Endometrial microvascular endothelial cells (primary cell): ENCODE measurements around the gene ARHGAP12. TPM values are rescaled to one million over a fixed set of nuclear protein-coding genes. Genes with fewer than 3 reads are reported as not detected.

Experiments
- in situ Hi-C: cut with HindIII; loops from 2 replicates; pipeline ENCODE4 v1.10.0; 2017; ENCODE audit warnings: low sequenced_read_pairs, low pct_unique_long_range_greater_than_20kb; ENCODE audit errors: inconsistent ontology term
- total RNA-seq: library from RNA; depleted of rRNA; stranded (reverse); fragments of >200 nt; gene quantifications from one replicate; pipeline ENCODE4 v1.2.3, GENCODE V29; 2015; ENCODE audit errors: inconsistent ontology term

Gene ARHGAP12, protein sequence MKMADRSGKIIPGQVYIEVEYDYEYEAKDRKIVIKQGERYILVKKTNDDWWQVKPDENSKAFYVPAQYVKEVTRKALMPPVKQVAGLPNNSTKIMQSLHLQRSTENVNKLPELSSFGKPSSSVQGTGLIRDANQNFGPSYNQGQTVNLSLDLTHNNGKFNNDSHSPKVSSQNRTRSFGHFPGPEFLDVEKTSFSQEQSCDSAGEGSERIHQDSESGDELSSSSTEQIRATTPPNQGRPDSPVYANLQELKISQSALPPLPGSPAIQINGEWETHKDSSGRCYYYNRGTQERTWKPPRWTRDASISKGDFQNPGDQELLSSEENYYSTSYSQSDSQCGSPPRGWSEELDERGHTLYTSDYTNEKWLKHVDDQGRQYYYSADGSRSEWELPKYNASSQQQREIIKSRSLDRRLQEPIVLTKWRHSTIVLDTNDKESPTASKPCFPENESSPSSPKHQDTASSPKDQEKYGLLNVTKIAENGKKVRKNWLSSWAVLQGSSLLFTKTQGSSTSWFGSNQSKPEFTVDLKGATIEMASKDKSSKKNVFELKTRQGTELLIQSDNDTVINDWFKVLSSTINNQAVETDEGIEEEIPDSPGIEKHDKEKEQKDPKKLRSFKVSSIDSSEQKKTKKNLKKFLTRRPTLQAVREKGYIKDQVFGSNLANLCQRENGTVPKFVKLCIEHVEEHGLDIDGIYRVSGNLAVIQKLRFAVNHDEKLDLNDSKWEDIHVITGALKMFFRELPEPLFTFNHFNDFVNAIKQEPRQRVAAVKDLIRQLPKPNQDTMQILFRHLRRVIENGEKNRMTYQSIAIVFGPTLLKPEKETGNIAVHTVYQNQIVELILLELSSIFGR
- 15.9 TPM for total RNA-seq

DNA sequence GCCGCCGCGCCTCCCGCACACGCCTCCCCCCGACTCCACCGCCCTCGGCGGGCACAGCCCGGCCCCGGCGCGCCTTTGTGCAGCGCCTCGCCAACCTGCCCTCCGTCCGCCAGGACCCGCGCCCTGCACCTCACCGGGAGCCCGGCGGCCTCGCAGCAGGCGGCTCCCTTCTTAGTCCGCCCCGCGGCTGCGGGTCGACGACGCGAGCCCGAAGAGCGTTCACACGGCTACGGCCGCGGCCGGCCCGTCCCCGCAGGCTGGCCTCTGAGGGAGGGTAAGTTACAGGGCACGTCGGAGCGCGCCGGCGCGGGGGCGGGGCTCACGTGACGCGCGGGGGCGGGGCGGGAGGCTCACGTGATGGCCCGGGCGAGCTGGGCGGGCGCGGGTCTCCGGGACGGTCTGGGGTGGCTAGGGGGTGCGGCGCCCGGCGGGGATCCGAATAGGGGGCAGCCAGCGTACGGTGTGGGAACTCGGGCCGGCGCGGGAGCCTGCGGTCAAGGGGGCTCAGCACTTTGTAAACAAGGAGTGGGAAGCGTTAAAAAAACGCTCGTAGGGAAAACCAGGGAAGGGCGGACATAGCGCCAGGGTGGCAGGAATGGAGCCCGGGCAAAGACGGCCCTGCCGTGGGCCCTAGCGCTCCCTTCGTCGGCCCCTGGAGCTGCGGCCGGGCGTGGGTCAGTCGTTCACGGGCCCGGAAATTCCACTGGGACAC is at the start of gene ARHGAP12:
TSS of gene ARHGAP12 (minus strand) at position 283 of the 712 bp plus-strand sequence. CDS start 19,976 bp downstream, outside the sequence.
- in situ Hi-C loops, result no loop called here

- in situ Hi-C loops, result no loop called here
These were observed 49.5 kb upstream of the ARHGAP12 start for GRCh38 chr10:31978156-31978483.

- in situ Hi-C loops, result no loop called here
These were observed 49.0 kb upstream of the ARHGAP12 start for GRCh38 chr10:31977440-31978155.

- in situ Hi-C loops, result no loop called here
These were observed 46.6 kb upstream of the ARHGAP12 start for GRCh38 chr10:31975157-31975765.

DNA sequence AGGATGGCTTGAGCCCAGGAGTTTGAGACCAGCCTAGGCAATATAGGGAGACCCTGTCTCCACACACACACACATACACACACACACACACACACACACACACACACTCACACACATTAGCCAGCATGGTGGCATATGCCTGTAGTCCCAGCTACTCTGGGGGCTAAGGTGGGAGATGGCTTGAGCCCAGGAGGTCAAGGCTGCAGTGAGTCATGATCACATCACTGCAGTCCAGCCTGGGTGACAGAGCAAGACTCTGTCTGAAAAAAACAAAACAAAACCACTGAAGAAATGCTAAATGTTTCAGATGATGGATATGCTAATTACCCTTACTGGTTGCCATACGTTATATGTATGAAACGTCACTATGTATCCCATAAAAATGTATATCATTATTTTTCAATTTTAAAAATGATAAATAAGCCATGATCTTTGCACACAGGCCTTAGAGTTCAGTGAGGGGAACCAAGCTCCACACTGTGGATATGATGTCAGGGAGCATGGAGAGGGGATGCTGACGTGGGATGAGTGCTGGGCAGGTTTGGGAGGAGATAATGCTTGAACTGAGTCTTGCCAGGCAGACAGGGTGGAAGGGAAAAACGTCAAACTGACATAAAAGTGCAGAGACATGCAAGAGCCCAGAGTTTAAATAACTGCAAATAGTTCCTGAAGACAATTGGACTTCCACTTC is 45.9 kb upstream of the ARHGAP12 start:
- in situ Hi-C loops, result loop anchor here (25.0 kb wide), 1 partner anchor 137 kb away; no protein-coding TSS in a partner anchor

DNA sequence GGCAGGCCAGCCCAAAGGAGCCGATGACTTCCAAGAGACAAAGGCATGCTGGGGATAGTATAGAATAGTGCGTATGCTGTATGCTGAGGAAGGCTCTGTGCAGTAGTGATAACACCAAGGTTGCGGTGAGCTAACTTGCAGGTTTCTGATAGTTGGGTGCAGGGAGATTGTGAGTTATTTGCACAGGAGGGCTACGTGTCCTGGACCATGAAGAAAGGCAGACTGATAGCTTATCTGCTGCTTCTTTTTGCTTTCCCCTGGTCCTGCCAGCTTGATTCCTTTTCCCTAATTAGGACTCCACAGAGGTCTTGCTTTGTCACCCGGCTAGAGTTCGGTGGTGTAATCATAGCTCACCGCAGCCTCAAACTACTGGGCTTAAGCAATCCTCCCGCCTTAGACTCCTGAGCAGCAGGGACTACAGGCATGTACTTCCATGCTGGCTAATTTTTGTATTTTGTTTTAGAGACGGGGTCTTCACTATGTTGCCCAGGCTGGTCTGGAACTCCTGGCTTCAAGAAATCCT is 43.9 kb upstream of the ARHGAP12 start:
- in situ Hi-C loops, result loop anchor here (25.0 kb wide), 1 partner anchor 135 kb away; no protein-coding TSS in a partner anchor

DNA sequence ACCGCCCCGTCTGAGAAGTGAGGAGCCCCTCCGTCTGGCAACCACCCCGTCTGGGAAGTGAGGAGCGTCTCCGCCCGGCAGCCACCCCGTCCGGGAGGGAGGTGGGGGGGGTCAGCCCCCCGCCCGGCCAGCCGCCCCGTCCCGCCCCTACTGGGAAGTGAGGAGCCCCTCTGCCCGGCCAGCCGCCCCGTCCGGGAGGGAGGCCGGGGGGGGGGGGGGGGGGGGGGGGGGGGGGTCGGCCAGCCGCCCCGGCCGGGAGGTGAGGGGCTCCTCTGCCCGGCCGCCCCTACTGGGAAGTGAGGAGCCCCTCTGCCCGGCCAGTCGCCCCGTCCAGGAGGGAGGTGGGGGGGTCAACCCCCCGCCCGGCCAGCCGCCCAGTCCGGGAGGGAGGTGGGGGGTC is 41.2 kb upstream of the ARHGAP12 start:
- in situ Hi-C loops, result loop anchor here (25.0 kb wide), 1 partner anchor 133 kb away; no protein-coding TSS in a partner anchor

DNA sequence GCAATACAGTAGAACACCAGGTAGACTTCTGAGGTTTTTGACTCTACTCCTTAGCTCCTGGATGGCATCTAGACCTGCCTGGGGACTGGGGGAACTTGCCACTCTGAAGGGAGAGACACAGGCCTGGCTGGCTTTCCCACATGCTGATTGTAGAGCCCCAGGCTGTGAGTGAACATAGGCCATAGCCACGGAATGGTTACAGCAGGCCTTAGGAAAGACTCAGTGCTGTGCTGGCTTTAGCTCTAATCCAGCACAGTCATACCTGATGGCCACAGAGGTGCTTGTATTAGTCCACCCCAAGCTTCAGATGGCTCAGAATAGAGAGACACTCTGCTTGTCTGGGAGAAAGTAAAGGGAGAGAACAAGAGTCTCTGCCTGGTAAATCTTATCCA is 35.0 kb upstream of the ARHGAP12 start:
- in situ Hi-C loops, result loop anchor here (25.0 kb wide), 1 partner anchor 126 kb away; no protein-coding TSS in a partner anchor

DNA sequence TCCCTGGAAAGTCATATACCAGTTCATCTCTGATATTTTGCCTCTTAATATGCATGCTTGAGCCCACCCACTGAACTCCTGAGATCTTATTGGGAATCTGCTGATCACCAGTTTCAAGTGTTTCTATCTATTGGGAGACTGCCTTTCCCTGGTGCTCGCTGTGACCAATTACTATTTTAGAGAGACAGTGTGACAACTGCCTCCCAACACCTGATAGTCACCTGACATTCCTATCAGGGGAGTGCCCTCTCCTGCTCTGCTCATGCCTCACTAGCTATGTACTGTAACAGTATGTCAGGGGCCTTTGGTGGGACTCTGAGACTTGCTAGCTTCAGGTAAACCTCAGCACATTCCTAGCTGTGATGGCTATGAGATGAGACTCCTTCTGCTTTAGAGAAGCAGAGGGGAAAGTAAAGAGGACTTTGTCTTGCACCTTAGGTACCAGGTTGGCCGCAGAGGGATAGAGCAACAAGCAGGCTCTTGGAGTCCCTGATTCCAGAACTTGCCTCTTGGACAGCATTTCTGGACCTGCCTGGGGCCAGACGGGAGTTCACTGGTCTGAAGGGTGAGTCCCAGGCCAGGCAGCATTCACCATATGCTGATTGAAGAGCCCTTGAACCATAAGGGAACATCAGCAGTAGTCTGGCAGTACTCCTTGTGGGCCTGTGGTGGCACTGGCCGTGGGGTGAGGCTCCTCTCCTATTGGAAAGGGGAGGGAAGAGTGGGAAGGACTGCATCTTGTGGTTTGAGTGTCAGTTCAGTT is 34.4 kb upstream of the ARHGAP12 start:
- in situ Hi-C loops, result loop anchor here (25.0 kb wide), 1 partner anchor 126 kb away; no protein-coding TSS in a partner anchor

- in situ Hi-C loops, result loop anchor here (25.0 kb wide), 1 partner anchor 124 kb away; no protein-coding TSS in a partner anchor
These were observed 32.8 kb upstream of the ARHGAP12 start for GRCh38 chr10:31961277-31962074.

GRCh38 chr10:31959461-31960173 is 31.0 kb upstream of the ARHGAP12 start:
- in situ Hi-C loops, result loop anchor here (25.0 kb wide), 1 partner anchor 122 kb away; no protein-coding TSS in a partner anchor

- in situ Hi-C loops, result loop anchor here (25.0 kb wide), 1 partner anchor 122 kb away; no protein-coding TSS in a partner anchor
These were observed 30.2 kb upstream of the ARHGAP12 start for GRCh38 chr10:31958856-31959255.

- in situ Hi-C loops, result loop anchor here (25.0 kb wide), 1 partner anchor 119 kb away; no protein-coding TSS in a partner anchor
These were observed 27.7 kb upstream of the ARHGAP12 start for GRCh38 chr10:31956200-31956946.
